Spleen (tissue), 11 donors: ENCODE results near the gene SRSF4. TPM values are rescaled to one million over a fixed set of nuclear protein-coding genes. Genes with fewer than 3 reads are reported as not detected.

Experiments
- DNase-seq: peaks from one replicate; pipeline ENCODE4 v3.0.0-alpha.2; 2020
- H3K27ac ChIP-seq, 8 donors: fragments of 200-600 bp; sonication (generic) in 7 of 8; 1 replicate in 4 of 8; 2 replicates in 4 of 8; pipeline versions ENCODE4 v1.5.0 to v1.8.0; 2016 to 2021; ENCODE audit warnings: inconsistent platforms in 4 of 8, mild to moderate bottlenecking in 4 of 8, moderate library complexity in 1 of 8
- H3K27me3 ChIP-seq, 7 donors: fragments of 200-600 bp; sonication (generic) in 6 of 7; replicated peaks in 1 of 7; 1 replicate in 4 of 7; 2 replicates in 3 of 7; pipeline versions ENCODE4 v1.5.0 to v1.8.0; 2016 to 2021; ENCODE audit warnings: inconsistent platforms in 3 of 7, mild to moderate bottlenecking in 1 of 7
- H3K36me3 ChIP-seq, 6 donors: fragments of 200-600 bp; sonication (generic) in 5 of 6; 1 replicate in 4 of 6; 2 replicates in 2 of 6; pipeline versions ENCODE4 v1.5.0 to v1.8.0; 2016 to 2021; ENCODE audit warnings: inconsistent platforms in 2 of 6
- H3K4me1 ChIP-seq, 6 donors: fragments of 200-600 bp; sonication (generic) in 5 of 6; 1 replicate in 3 of 6; 2 replicates in 3 of 6; pipeline versions ENCODE4 v1.5.0 to v1.8.0; 2016 to 2021; ENCODE audit warnings: inconsistent platforms in 3 of 6
- H3K4me3 ChIP-seq, 8 donors: fragments of 200-600 bp; sonication (generic) in 7 of 8; 1 replicate in 4 of 8; 2 replicates in 4 of 8; pipeline versions ENCODE4 v1.5.0 to v1.8.0; 2016 to 2021; ENCODE audit warnings: inconsistent platforms in 4 of 8, mild to moderate bottlenecking in 4 of 8, moderate library complexity in 2 of 8
- H3K9me3 ChIP-seq, 8 donors: fragments of 200-600 bp; sonication (generic) in 7 of 8; 1 replicate in 4 of 8; 2 replicates in 4 of 8; pipeline versions ENCODE4 v1.5.0 to v1.8.0; 2016 to 2021; ENCODE audit warnings: inconsistent platforms in 4 of 8
- CTCF ChIP-seq, 11 experiments: fragments of 200-600 bp in 7 of 11; fragments of 450-650 bp in 4 of 11; sonication (generic) in 4 of 11; IDR thresholded peaks in 8 of 11; conservative IDR thresholded peaks in 3 of 11; 1 replicate in 7 of 11; 2 replicates in 4 of 11; pipeline versions ENCODE4 v1.4.0 to v1.8.0; 2016 to 2021; ENCODE audit warnings: antibody characterized with exemption in 11 of 11, inconsistent platforms in 4 of 11, mild to moderate bottlenecking in 1 of 11
- POLR2A ChIP-seq, 3 donors: fragments of 450-650 bp; IDR thresholded peaks; one replicate each; pipeline ENCODE4 v1.5.1; 2017; ENCODE audit warnings: antibody characterized with exemption in 3 of 3, mild to moderate bottlenecking in 1 of 3
- POLR2AphosphoS5 ChIP-seq, 3 donors: sonication (generic); formaldehyde crosslinking; IDR thresholded peaks; one replicate each; pipeline ENCODE4 v1.5.1; 2017; ENCODE audit warnings: antibody characterized with exemption in 3 of 3
- WGBS, 5 donors: extraction: QIAGEN DNeasy Blood & Tissue Kit in 3 of 5; methylation state at CpG; one replicate each; pipeline versions ENCODE4 v1.1.5 to v1.1.7; 2013 to 2018; 5-methylcytosine and 5-hydroxymethylcytosine counted together
- intact Hi-C: fragments of 100-400 bp; cut with DNase I; formaldehyde crosslinking; loops from one replicate; pipeline ENCODE4 v1.15.0; 2023; ENCODE audit warnings: low total_unique reads
- polyA plus RNA-seq, 3 donors: library from polyadenylated mRNA; stranded (reverse); fragments of 200-250 nt; gene quantifications; one replicate each; pipeline ENCODE4 v1.2.1, GENCODE V29; 2013
- total RNA-seq, 7 donors: library from RNA; depleted of rRNA in 3 of 7; stranded (reverse); fragments of >200 nt in 3 of 7; fragmentation: NEBNext Ultra II Directional in 4 of 7; extraction: Animal tissue kit (Norgen Biotek cat#: 25700) in 4 of 7; gene quantifications; one replicate each; pipeline versions ENCODE4 v1.1.0 to v1.2.1, GENCODE V29; 2016 to 2021
- donor health status: healthy with polysubstance abuse.
- donor health status: DM: no; HTN: no; CAD: no; lungs with moderate emphysema.
- donor health status: DM: no; HTN: no; CAD: no.
- donor health status: Bipolar disorder and iron deficiency.
- donor health status: healthy.
- donor health status: DM: no; HTN: no; CAD: no.
- donor health status: DM: yes; HTN: yes; CAD: no.

Gene SRSF4
- total and polyA plus RNA-seq, 10 donors = 36.9 to 94.7 (median 80.8) TPM

- TF ChIP-seq POLR2A (IDR thresholded peaks at IDR 0.05) (no peak), CTCF (IDR thresholded peaks at IDR 0.05 in 8 of 11, conservative IDR thresholded peaks at IDR 0.05 in 3 of 11) (no peak), POLR2AphosphoS5 (IDR thresholded peaks at IDR 0.05) (no peak)
- peaks cover 3 to 99% (median 64%) of the 10 kb centered on the region in 6 donors for H3K36me3 ChIP-seq
- intact Hi-C loops = no loop called here
Observed at GRCh38 chr1:29162025-29162424, 19.7 kb downstream of the SRSF4 start.

GRCh38 chr1:29159773-29160172 lies 21.9 kb downstream of the SRSF4 start:
- TF ChIP-seq POLR2A (IDR thresholded peaks at IDR 0.05) = no peak
- TF ChIP-seq CTCF (IDR thresholded peaks at IDR 0.05 in 8 of 11, conservative IDR thresholded peaks at IDR 0.05 in 3 of 11) = no peak
- no peak for TF ChIP-seq POLR2AphosphoS5 (IDR thresholded peaks at IDR 0.05)

More at GRCh38 chr1:29162025-29162424, 19.7 kb downstream of the SRSF4 start:
- Histone ChIP-seq H3K4me3 (no peak overlapping the region), H3K27me3 (no peaks in the 10 kb centered on the region), H3K4me1 (peaks cover 0 to 77% (median 46%) of the 10 kb centered on the region in 6 donors), H3K9me3 (no peaks in the 10 kb centered on the region), H3K27ac (peak overlapping the region in 1 of 8 donors; percentile 2)
- WGBS, 5 donors = 51 to 63% (median 58%) methylated on average over 4 of the region's 4 CpGs
- no peak for DNase-seq

GRCh38 chr1:29157269-29157601 lies 24.5 kb downstream of the SRSF4 start:
- Histone ChIP-seq H3K4me3 (no peak overlapping the region), H3K36me3 (peaks cover 3 to 99% (median 85%) of the 10 kb centered on the region in 6 donors), H3K9me3 (no peaks in the 10 kb centered on the region), H3K4me1 (peaks cover 0 to 46% (median 31%) of the 10 kb centered on the region in 6 donors), H3K27ac (peak overlapping the region in 3 of 8 donors; percentile 22 to 58 (median 57)), H3K27me3 (no peaks in the 10 kb centered on the region)
- intact Hi-C loops = no loop called here
- TF ChIP-seq POLR2AphosphoS5 (IDR thresholded peaks at IDR 0.05) (no peak), POLR2A (IDR thresholded peaks at IDR 0.05) (no peak), CTCF (IDR thresholded peaks at IDR 0.05 in 8 of 11, conservative IDR thresholded peaks at IDR 0.05 in 3 of 11) (no peak)
- 90 to 95% (median 93%) methylated on average over 3 of the region's 3 CpGs for WGBS, 5 donors
- DNase-seq = no peak

More at GRCh38 chr1:29159773-29160172, 21.9 kb downstream of the SRSF4 start:
- Histone ChIP-seq H3K36me3 (peaks cover 3 to 99% (median 65%) of the 10 kb centered on the region in 6 donors), H3K4me1 (peaks cover 0 to 70% (median 47%) of the 10 kb centered on the region in 6 donors), H3K4me3 (no peak overlapping the region), H3K9me3 (no peaks in the 10 kb centered on the region), H3K27ac (no peak overlapping the region), H3K27me3 (no peaks in the 10 kb centered on the region)
- 49 to 69% (median 60%) methylated on average over 3 of the region's 3 CpGs for WGBS, 5 donors
- intact Hi-C loops = no loop called here
- DNase-seq = no peak

- WGBS, 5 donors = 61 to 74% (median 70%) methylated on average over 10 of the region's 10 CpGs
- Histone ChIP-seq H3K27ac (peak overlapping the region in 4 of 8 donors; percentile 22 to 58 (median 54)), H3K9me3 (no peaks in the 10 kb centered on the region)
Observed at GRCh38 chr1:29156543-29157268, 25.0 kb downstream of the SRSF4 start.

More at GRCh38 chr1:29156543-29157268, 25.0 kb downstream of the SRSF4 start:
- Histone ChIP-seq H3K4me3 (no peak overlapping the region), H3K27me3 (no peaks in the 10 kb centered on the region), H3K4me1 (peaks cover 0 to 41% (median 26%) of the 10 kb centered on the region in 6 donors), H3K36me3 (peaks cover 3 to 99% (median 89%) of the 10 kb centered on the region in 6 donors)
- DNase-seq = peak; percentile 19
- intact Hi-C loops = no loop called here
- TF ChIP-seq CTCF (IDR thresholded peaks at IDR 0.05 in 8 of 11, conservative IDR thresholded peaks at IDR 0.05 in 3 of 11) = no peak
- TF ChIP-seq POLR2AphosphoS5 (IDR thresholded peaks at IDR 0.05) = no peak
- no peak for TF ChIP-seq POLR2A (IDR thresholded peaks at IDR 0.05)
